ENCODE results near the gene IL17RE. TPM values are rescaled to one million over a fixed set of nuclear protein-coding genes. Genes with fewer than 3 reads are reported as not detected.

Gene IL17RE
- total and polyA plus RNA-seq, 2 experiments from 2014 or later, result 1.1 to 3.4 TPM

GRCh38 chr3:9898467-9899241 is 4.0 kb upstream of the IL17RE start (continued):
- TF ChIP-seq CTCF (conservative IDR thresholded peaks at IDR 0.05; ENCODE audit: low read depth in 2 of 2), result no peak
- TF ChIP-seq EZH2 (IDR thresholded peaks at IDR 0.05; ENCODE audit: low read depth, unreplicated experiment), result no peak
- TF ChIP-seq CREB1 (CRISPR knock-in tag; IDR thresholded peaks at IDR 0.05; ENCODE audit: low read depth), result no peak
- TF ChIP-seq ETS1 (IDR thresholded peaks at IDR 0.05), result no peak
- no peak for TF ChIP-seq STAT1 (IDR thresholded peaks at IDR 0.05; ENCODE audit: unreplicated experiment)
- TF ChIP-seq JUNB (IDR thresholded peaks at IDR 0.05; ENCODE audit: unreplicated experiment), result no peak
- TF ChIP-seq EZH2phosphoT487 (IDR thresholded peaks at IDR 0.05; ENCODE audit: unreplicated experiment), result no peak
- no peak for TF ChIP-seq POLR2AphosphoS5 (IDR thresholded peaks at IDR 0.05; ENCODE audit: low read depth)
- TF ChIP-seq NANOG (IDR thresholded peaks at IDR 0.05; ENCODE audit: borderline replicate concordance), result no peak
- TF ChIP-seq REST (IDR thresholded peaks at IDR 0.05; ENCODE audit: unreplicated experiment), result no peak

GRCh38 chr3:9899289-9899791 is 3.3 kb upstream of the IL17RE start:
- Histone ChIP-seq H3F3A (replicated peaks; ENCODE audit: low read depth) (no peaks in the 10 kb centered on the region), H3K36me3 (ENCODE audit: insufficient read depth) (no peaks in the 10 kb centered on the region), H3K27me3 (ENCODE audit: insufficient read depth) (no peaks in the 10 kb centered on the region), H3K4me1 (ENCODE audit: insufficient read depth) (peaks cover 17% of the 10 kb centered on the region), H3K79me2 (replicated peaks; ENCODE audit: insufficient read depth) (no peaks in the 10 kb centered on the region), H3K9me2 (ENCODE audit: insufficient read depth) (no peaks in the 10 kb centered on the region), H3K4me3 (no peak overlapping the region), H3K4me2 (no peak overlapping the region), H3K27ac (ENCODE audit: low read depth) (no peak overlapping the region), H2AFZ (no peak overlapping the region), H4K20me1 (replicated peaks; ENCODE audit: insufficient read depth) (no peaks in the 10 kb centered on the region)
- Mint-ChIP-seq H3K4me3 (no peak overlapping the region), H3K9me3 (no peaks in the 10 kb centered on the region), H3K27me3 (ENCODE audit: insufficient read depth, low read depth, poor library complexity) (peaks cover 7% of the 10 kb centered on the region), H3K4me1 (peaks cover 20% of the 10 kb centered on the region), H3K27ac (no peak overlapping the region), H3K36me3 (ENCODE audit: low read depth) (peaks cover 4% of the 10 kb centered on the region; the same call in 2 of the 3 replicates)
- ATAC-seq (no peak), DNase-seq (ENCODE audit: low spot score) (no peak)
- TF ChIP-seq EZH2 (IDR thresholded peaks at IDR 0.05; ENCODE audit: low read depth, unreplicated experiment) (no peak), CREB1 (CRISPR knock-in tag; IDR thresholded peaks at IDR 0.05; ENCODE audit: low read depth) (no peak), POLR2AphosphoS5 (IDR thresholded peaks at IDR 0.05; ENCODE audit: low read depth) (no peak), EZH2phosphoT487 (IDR thresholded peaks at IDR 0.05; ENCODE audit: unreplicated experiment) (no peak), ZNF462 (CRISPR knock-in tag; IDR thresholded peaks at IDR 0.05) (no peak)
